Measurements from ENCODE around the gene SBF2.

DNA sequence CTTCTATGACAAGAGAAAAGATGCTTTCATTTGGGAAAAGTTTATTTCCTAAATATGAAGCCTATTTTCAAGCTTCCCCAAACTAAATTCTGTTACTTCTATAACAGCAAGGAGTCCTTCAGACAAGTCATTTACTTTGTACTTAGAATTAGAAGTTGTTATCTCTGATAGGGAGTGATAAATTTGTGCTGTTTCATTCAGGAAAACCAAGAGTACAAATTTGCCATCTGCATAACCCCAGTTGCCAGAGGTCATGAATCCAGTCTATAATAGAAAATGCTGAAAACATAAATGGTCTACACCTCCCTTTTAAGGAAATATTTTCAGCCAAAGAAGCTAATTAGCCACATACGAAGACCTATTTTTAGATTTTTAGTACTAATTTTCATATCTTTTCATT lies 61.3 kb downstream of the SBF2 start:
- TF ChIP-seq, protein P1, sequence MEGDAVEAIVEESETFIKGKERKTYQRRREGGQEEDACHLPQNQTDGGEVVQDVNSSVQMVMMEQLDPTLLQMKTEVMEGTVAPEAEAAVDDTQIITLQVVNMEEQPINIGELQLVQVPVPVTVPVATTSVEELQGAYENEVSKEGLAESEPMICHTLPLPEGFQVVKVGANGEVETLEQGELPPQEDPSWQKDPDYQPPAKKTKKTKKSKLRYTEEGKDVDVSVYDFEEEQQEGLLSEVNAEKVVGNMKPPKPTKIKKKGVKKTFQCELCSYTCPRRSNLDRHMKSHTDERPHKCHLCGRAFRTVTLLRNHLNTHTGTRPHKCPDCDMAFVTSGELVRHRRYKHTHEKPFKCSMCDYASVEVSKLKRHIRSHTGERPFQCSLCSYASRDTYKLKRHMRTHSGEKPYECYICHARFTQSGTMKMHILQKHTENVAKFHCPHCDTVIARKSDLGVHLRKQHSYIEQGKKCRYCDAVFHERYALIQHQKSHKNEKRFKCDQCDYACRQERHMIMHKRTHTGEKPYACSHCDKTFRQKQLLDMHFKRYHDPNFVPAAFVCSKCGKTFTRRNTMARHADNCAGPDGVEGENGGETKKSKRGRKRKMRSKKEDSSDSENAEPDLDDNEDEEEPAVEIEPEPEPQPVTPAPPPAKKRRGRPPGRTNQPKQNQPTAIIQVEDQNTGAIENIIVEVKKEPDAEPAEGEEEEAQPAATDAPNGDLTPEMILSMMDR (IDR thresholded peaks at IDR 0.05), result no peak
- TF ChIP-seq POLR2A (IDR thresholded peaks at IDR 0.05) (no peak), POLR2AphosphoS5 (IDR thresholded peaks at IDR 0.05) (no peak)

Measured in gastroesophageal sphincter (tissue), 3 donors.